Measurements from ENCODE around the gene FASLG. TPM values are rescaled to one million over a fixed set of nuclear protein-coding genes. Genes with fewer than 3 reads are reported as not detected.
A peak's percentile ranks its signal among the peaks of the same experiment; 100 is the strongest.

The FASLG gene
- total and polyA plus RNA-seq, 10 donors: 0.44 to 7.1 (median 2.9) TPM

GRCh38 chr1:172673761-172674160 lies 14.9 kb downstream of the FASLG start:
- intact Hi-C loops (cut with DNase I; ENCODE audit: low total_unique reads): no loop called here
- 77 to 89% (median 78%) methylated on average over 2 of the region's 2 CpGs for WGBS, 5 donors

GRCh38 chr1:172674831-172675613 lies 16.1 kb downstream of the FASLG start:
- Histone ChIP-seq H3K36me3 (no peaks in the 10 kb centered on the region), H3K4me1 (peaks cover 0 to 65% (median 9%) of the 10 kb centered on the region in 6 donors), H3K27ac (peak overlapping the region in 6 of 8 donors; percentile 3 to 60 (median 28)), H3K4me3 (no peak overlapping the region), H3K9me3 (peaks cover 0 to 4% (median 0%) of the 10 kb centered on the region in 8 donors), H3K27me3 (replicated peaks in 1 of 7) (no peaks in the 10 kb centered on the region)
- TF ChIP-seq POLR2AphosphoS5 (IDR thresholded peaks at IDR 0.05): no peak
- TF ChIP-seq, protein P1, sequence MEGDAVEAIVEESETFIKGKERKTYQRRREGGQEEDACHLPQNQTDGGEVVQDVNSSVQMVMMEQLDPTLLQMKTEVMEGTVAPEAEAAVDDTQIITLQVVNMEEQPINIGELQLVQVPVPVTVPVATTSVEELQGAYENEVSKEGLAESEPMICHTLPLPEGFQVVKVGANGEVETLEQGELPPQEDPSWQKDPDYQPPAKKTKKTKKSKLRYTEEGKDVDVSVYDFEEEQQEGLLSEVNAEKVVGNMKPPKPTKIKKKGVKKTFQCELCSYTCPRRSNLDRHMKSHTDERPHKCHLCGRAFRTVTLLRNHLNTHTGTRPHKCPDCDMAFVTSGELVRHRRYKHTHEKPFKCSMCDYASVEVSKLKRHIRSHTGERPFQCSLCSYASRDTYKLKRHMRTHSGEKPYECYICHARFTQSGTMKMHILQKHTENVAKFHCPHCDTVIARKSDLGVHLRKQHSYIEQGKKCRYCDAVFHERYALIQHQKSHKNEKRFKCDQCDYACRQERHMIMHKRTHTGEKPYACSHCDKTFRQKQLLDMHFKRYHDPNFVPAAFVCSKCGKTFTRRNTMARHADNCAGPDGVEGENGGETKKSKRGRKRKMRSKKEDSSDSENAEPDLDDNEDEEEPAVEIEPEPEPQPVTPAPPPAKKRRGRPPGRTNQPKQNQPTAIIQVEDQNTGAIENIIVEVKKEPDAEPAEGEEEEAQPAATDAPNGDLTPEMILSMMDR (IDR thresholded peaks at IDR 0.05 in 8 of 11, conservative IDR thresholded peaks at IDR 0.05 in 3 of 11): no peak
- no peak for TF ChIP-seq POLR2A (IDR thresholded peaks at IDR 0.05)
- DNase-seq: no peak
- intact Hi-C loops (cut with DNase I; ENCODE audit: low total_unique reads): no loop called here
- WGBS, 5 donors: 51 to 56% (median 54%) methylated on average over 4 of the region's 4 CpGs

More at GRCh38 chr1:172673761-172674160, 14.9 kb downstream of the FASLG start:
- Histone ChIP-seq H3K4me3 (no peak overlapping the region), H3K4me1 (peaks cover 0 to 62% (median 9%) of the 10 kb centered on the region in 6 donors), H3K27ac (no peak overlapping the region), H3K36me3 (no peaks in the 10 kb centered on the region), H3K27me3 (replicated peaks in 1 of 7) (no peaks in the 10 kb centered on the region), H3K9me3 (peaks cover 0 to under 1% (median 0%) of the 10 kb centered on the region in 8 donors)
- TF ChIP-seq, protein P1 (IDR thresholded peaks at IDR 0.05 in 8 of 11, conservative IDR thresholded peaks at IDR 0.05 in 3 of 11): no peak
- no peak for TF ChIP-seq POLR2AphosphoS5 (IDR thresholded peaks at IDR 0.05)
- TF ChIP-seq POLR2A (IDR thresholded peaks at IDR 0.05): no peak
- no peak for DNase-seq

DNA sequence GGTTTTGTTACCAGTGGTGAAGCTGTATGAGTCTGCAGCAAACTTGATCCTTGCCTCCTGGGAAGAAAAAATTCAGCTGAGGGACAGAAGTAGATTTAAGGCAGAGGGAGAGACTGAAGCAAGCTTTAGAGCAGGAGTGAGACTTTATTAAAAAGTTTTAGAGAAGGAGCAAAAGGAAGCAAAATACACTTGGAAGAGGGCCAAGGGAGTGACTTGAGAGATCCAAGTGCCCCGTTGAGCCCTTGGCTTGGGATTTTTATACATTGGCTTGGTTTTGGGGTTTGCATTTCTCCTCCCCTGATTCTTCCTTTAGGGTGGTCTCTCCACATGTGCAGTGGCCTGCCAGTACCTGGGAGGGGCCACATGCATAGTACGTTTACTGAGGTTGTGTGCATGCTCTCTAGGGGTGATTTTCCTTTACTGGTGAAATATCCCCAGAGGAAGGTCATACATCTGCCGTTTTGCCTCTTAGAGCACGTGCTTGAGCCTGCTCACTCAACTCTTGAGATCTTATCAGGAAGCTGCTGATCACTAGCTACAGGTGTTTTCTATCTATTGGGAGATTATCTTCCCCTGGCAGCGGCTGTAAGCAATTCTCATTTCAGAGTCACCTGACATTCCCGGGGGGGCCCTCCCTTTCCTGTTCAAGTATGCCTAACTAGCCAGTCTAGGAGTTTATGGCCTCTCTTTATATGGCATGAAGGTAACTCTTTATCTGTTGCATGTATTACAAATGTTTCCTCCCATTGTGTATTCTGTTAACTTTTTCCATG lies 20.3 kb downstream of the FASLG start:
- Histone ChIP-seq H3K27ac (no peak overlapping the region), H3K9me3 (peaks cover 0 to 4% (median 0%) of the 10 kb centered on the region in 8 donors), H3K4me1 (peaks cover 0 to 38% (median 6%) of the 10 kb centered on the region in 6 donors), H3K36me3 (no peaks in the 10 kb centered on the region), H3K27me3 (replicated peaks in 1 of 7) (no peaks in the 10 kb centered on the region), H3K4me3 (no peak overlapping the region)
- 45 to 65% (median 53%) methylated on average over 6 of the region's 6 CpGs for WGBS, 5 donors
- TF ChIP-seq, protein P1 (IDR thresholded peaks at IDR 0.05 in 8 of 11, conservative IDR thresholded peaks at IDR 0.05 in 3 of 11): no peak
- TF ChIP-seq POLR2A (IDR thresholded peaks at IDR 0.05) (no peak), POLR2AphosphoS5 (IDR thresholded peaks at IDR 0.05) (no peak)
- DNase-seq: no peak
- intact Hi-C loops (cut with DNase I; ENCODE audit: low total_unique reads): no loop called here

DNA sequence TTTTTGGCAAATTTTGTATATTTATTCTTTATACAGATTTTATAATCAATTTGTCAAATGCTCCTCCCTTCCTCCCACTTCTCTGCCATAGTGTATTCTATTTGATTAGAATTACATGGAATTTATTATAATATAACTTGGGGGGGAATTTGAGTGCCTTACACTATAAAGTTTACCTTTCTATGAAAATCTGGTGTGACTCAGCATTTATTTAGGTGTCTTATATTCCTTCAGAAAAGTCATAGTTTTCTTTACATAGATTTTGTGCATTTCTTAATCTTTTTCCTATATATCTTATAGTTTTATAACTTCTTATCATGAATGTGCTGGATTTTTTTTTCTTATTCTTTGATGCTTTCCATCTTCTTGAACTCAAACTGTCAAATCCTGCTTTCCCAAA lies 21.3 kb downstream of the FASLG start:
- intact Hi-C loops (cut with DNase I; ENCODE audit: low total_unique reads): no loop called here
- H3K36me3 ChIP-seq: no peaks in the 10 kb centered on the region
- DNase-seq: no peak
- TF ChIP-seq POLR2A (IDR thresholded peaks at IDR 0.05) (no peak), POLR2AphosphoS5 (IDR thresholded peaks at IDR 0.05) (no peak)
- TF ChIP-seq, protein P1 (IDR thresholded peaks at IDR 0.05 in 8 of 11, conservative IDR thresholded peaks at IDR 0.05 in 3 of 11): no peak
- no peak overlapping the region for H3K27ac ChIP-seq
- H3K9me3 ChIP-seq: peaks cover 0 to 4% (median 0%) of the 10 kb centered on the region in 8 donors
- H3K4me3 ChIP-seq: no peak overlapping the region
- peaks cover 0 to 29% (median 2%) of the 10 kb centered on the region in 6 donors for H3K4me1 ChIP-seq
- H3K27me3 ChIP-seq (replicated peaks in 1 of 7): no peaks in the 10 kb centered on the region
